ENCODE results near the gene CCDC14. TPM values are rescaled to one million over a fixed set of nuclear protein-coding genes. Genes with fewer than 3 reads are reported as not detected.

CCDC14 gene
- polyA plus RNA-seq, 1 donor from 2014 or later, result 266 TPM

DNA sequence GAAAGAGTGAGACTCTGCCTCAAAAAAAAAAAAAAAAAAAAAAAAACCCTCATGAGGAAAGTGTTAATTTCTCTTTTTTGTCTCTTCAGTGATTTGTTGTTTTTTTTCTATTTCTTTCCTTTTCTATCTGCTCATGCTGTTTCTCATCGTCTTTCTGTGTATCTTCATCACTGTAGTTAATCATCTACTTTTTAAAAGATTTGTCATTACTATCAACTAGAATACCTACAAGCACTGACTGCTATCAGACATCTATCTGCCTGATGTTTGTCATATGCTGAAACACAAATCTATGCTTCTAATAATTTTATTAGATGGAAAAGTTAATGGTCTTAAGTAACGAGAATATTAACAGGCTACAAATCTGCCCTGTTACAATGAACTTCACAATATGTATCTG, 26.8 kb downstream of the CCDC14 start:
- H3K27me3 ChIP-seq (ENCODE audit: insufficient read depth, low read depth, low read length), result no peaks in the 10 kb centered on the region
- H2AFZ ChIP-seq (ENCODE audit: low read depth, low read length), result no peak overlapping the region
- no peaks in the 10 kb centered on the region for H4K20me1 ChIP-seq (ENCODE audit: insufficient read depth)
- H3K4me3 ChIP-seq (ENCODE audit: low read length), result no peak overlapping the region
- H3K9me3 ChIP-seq (ENCODE audit: low read length), result no peaks in the 10 kb centered on the region
- peaks cover 8% of the 10 kb centered on the region for H3K36me3 ChIP-seq (ENCODE audit: insufficient read depth, low read length)
- H3K4me2 ChIP-seq (ENCODE audit: low read length), result no peak overlapping the region
- H3K9ac ChIP-seq (ENCODE audit: low read length), result no peak overlapping the region
- H3K9me2 ChIP-seq (ENCODE audit: insufficient read depth, low read length), result no peaks in the 10 kb centered on the region
- H3K27ac ChIP-seq (ENCODE audit: low read length), result no peak overlapping the region
- no peak for TF ChIP-seq POLR2AphosphoS5 (IDR thresholded peaks at IDR 0.05)
- TF ChIP-seq, protein P1, sequence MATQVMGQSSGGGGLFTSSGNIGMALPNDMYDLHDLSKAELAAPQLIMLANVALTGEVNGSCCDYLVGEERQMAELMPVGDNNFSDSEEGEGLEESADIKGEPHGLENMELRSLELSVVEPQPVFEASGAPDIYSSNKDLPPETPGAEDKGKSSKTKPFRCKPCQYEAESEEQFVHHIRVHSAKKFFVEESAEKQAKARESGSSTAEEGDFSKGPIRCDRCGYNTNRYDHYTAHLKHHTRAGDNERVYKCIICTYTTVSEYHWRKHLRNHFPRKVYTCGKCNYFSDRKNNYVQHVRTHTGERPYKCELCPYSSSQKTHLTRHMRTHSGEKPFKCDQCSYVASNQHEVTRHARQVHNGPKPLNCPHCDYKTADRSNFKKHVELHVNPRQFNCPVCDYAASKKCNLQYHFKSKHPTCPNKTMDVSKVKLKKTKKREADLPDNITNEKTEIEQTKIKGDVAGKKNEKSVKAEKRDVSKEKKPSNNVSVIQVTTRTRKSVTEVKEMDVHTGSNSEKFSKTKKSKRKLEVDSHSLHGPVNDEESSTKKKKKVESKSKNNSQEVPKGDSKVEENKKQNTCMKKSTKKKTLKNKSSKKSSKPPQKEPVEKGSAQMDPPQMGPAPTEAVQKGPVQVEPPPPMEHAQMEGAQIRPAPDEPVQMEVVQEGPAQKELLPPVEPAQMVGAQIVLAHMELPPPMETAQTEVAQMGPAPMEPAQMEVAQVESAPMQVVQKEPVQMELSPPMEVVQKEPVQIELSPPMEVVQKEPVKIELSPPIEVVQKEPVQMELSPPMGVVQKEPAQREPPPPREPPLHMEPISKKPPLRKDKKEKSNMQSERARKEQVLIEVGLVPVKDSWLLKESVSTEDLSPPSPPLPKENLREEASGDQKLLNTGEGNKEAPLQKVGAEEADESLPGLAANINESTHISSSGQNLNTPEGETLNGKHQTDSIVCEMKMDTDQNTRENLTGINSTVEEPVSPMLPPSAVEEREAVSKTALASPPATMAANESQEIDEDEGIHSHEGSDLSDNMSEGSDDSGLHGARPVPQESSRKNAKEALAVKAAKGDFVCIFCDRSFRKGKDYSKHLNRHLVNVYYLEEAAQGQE (IDR thresholded peaks at IDR 0.05; ENCODE audit: borderline replicate concordance), result no peak
- TF ChIP-seq EZH2 (IDR thresholded peaks at IDR 0.05; ENCODE audit: borderline replicate concordance, insufficient read depth, low read length, poor library complexity, severe bottlenecking), result no peak
- TF ChIP-seq MXI1 (conservative IDR thresholded peaks at IDR 0.05; ENCODE audit: poor library complexity, severe bottlenecking), result no peak
- TF ChIP-seq TAF1 (IDR thresholded peaks at IDR 0.05; ENCODE audit: low read depth), result no peak
- TF ChIP-seq SMC3 (conservative IDR thresholded peaks at IDR 0.05; ENCODE audit: poor library complexity), result no peak
- TF ChIP-seq, protein P2, sequence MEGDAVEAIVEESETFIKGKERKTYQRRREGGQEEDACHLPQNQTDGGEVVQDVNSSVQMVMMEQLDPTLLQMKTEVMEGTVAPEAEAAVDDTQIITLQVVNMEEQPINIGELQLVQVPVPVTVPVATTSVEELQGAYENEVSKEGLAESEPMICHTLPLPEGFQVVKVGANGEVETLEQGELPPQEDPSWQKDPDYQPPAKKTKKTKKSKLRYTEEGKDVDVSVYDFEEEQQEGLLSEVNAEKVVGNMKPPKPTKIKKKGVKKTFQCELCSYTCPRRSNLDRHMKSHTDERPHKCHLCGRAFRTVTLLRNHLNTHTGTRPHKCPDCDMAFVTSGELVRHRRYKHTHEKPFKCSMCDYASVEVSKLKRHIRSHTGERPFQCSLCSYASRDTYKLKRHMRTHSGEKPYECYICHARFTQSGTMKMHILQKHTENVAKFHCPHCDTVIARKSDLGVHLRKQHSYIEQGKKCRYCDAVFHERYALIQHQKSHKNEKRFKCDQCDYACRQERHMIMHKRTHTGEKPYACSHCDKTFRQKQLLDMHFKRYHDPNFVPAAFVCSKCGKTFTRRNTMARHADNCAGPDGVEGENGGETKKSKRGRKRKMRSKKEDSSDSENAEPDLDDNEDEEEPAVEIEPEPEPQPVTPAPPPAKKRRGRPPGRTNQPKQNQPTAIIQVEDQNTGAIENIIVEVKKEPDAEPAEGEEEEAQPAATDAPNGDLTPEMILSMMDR (IDR thresholded peaks at IDR 0.05; ENCODE audit: poor library complexity, severe bottlenecking), result no peak
- TF ChIP-seq RAD21 (conservative IDR thresholded peaks at IDR 0.05), result no peak
- no peak for TF ChIP-seq EP300 (conservative IDR thresholded peaks at IDR 0.05; ENCODE audit: poor library complexity, severe bottlenecking)
- no peaks in the 10 kb centered on the region for H3K79me2 ChIP-seq (replicated peaks; ENCODE audit: insufficient read depth, low read length)
- H3F3A ChIP-seq (ENCODE audit: insufficient read depth, low read length, poor library complexity, severe bottlenecking), result no peaks in the 10 kb centered on the region

DNA sequence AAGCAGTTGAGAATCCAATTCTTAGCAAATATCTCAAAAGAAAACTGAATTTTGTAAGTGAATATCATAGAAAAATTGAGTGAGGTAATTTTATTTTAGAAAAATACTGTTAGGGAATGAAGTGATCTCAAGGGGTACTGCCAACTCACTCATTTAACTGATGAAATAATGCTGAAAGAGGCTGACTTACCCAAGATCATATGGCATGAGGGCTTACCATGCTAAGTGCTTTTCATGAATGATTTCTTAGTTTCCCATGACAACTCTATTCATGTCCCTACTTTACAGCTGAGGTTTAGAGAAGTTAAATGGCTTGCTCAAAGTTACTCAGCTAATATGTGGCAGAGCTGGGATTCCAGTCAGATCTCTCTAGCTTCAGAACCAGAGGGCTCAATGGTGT, 30.6 kb downstream of the CCDC14 start:
- Histone ChIP-seq H3K79me2 (replicated peaks; ENCODE audit: insufficient read depth, low read length) (no peaks in the 10 kb centered on the region), H3K36me3 (ENCODE audit: insufficient read depth, low read length) (peaks cover 8% of the 10 kb centered on the region), H3F3A (ENCODE audit: insufficient read depth, low read length, poor library complexity, severe bottlenecking) (no peaks in the 10 kb centered on the region), H2AFZ (ENCODE audit: low read depth, low read length) (no peak overlapping the region), H4K20me1 (ENCODE audit: insufficient read depth) (no peaks in the 10 kb centered on the region), H3K27me3 (ENCODE audit: insufficient read depth, low read depth, low read length) (no peaks in the 10 kb centered on the region), H3K27ac (ENCODE audit: low read length) (no peak overlapping the region), H3K9me2 (ENCODE audit: insufficient read depth, low read length) (no peaks in the 10 kb centered on the region), H3K4me2 (ENCODE audit: low read length) (no peak overlapping the region), H3K9ac (ENCODE audit: low read length) (no peak overlapping the region), H3K9me3 (ENCODE audit: low read length) (no peaks in the 10 kb centered on the region), H3K4me3 (ENCODE audit: low read length) (no peak overlapping the region)
- TF ChIP-seq TAF1 (IDR thresholded peaks at IDR 0.05; ENCODE audit: low read depth) (no peak), RAD21 (conservative IDR thresholded peaks at IDR 0.05) (no peak), SMC3 (conservative IDR thresholded peaks at IDR 0.05; ENCODE audit: poor library complexity) (no peak), EP300 (conservative IDR thresholded peaks at IDR 0.05; ENCODE audit: poor library complexity, severe bottlenecking) (no peak), POLR2AphosphoS5 (IDR thresholded peaks at IDR 0.05) (no peak), EZH2 (IDR thresholded peaks at IDR 0.05; ENCODE audit: borderline replicate concordance, insufficient read depth, low read length, poor library complexity, severe bottlenecking) (no peak), MXI1 (conservative IDR thresholded peaks at IDR 0.05; ENCODE audit: poor library complexity, severe bottlenecking) (no peak)
- TF ChIP-seq, protein P2 (IDR thresholded peaks at IDR 0.05; ENCODE audit: poor library complexity, severe bottlenecking), result no peak
- TF ChIP-seq, protein P1 (IDR thresholded peaks at IDR 0.05; ENCODE audit: borderline replicate concordance), result no peak
